Measurements from ENCODE around the gene TGFBR1.

GRCh38 chr9:99072040-99072394 is 32.9 kb upstream of the TGFBR1 start:
- TF ChIP-seq CTCF (IDR thresholded peaks at IDR 0.05; ENCODE audit: insufficient read depth, low read depth, low read length) (no peak), EZH2 (IDR thresholded peaks at IDR 0.05; ENCODE audit: insufficient read depth, low read length) (no peak)
